HL-60 (cell line): ENCODE measurements around the gene DPEP1.

ENCODE experiments used
- CTCF ChIP-seq: IDR thresholded peaks from one replicate; pipeline ENCODE4 v1.5.1; 2011; ENCODE audit warnings: low read length, control low read depth, inconsistent platforms; ENCODE audit not compliant: insufficient read depth
- GABPA ChIP-seq: IDR thresholded peaks from 2 replicates; pipeline ENCODE4 v1.6.1; 2012; ENCODE audit warnings: low read depth
- POLR2AphosphoS5 ChIP-seq: IDR thresholded peaks from 2 replicates; pipeline ENCODE4 v1.6.1; 2012; ENCODE audit warnings: low read depth
- REST ChIP-seq: IDR thresholded peaks from 2 replicates; pipeline ENCODE4 v1.6.1; 2012; ENCODE audit warnings: low read depth; ENCODE audit not compliant: insufficient replicate concordance
- SPI1 ChIP-seq: IDR thresholded peaks from 2 replicates; pipeline ENCODE4 v1.6.1; 2012; ENCODE audit warnings: low read depth, mild to moderate bottlenecking, borderline replicate concordance

- TF ChIP-seq CTCF (no peak), REST (no peak), GABPA (no peak), POLR2AphosphoS5 (no peak), SPI1 (no peak)
Observed at GRCh38 chr16:89669755-89670154, 56.3 kb downstream of the DPEP1 start.
